Panc1 (cell line): ENCODE data around the gene KCNAB2. TPM values are rescaled to one million over a fixed set of nuclear protein-coding genes. Genes with fewer than 3 reads are reported as not detected.

ENCODE experiments used
- ATAC-seq: fragments of 200-7000 bp; cut with Tn5 transposase; 2 replicates; pipeline ENCODE4 v1.9.1; 2020; ENCODE audit warnings: mild to moderate bottlenecking, moderate library complexity
- BruUV-seq: library from RNA; stranded (reverse); fragments of 400-500 nt; replicated peaks from 2 replicates; lab custom pipeline; 2021; lab: Mats Ljungman, UMichigan
- CTCF ChIA-PET: fragments of 300-600 bp; sonication (Branson Sonifier 250); formaldehyde crosslinking; loops from one replicate; lab custom pipeline; 2022; ENCODE audit warnings: antibody characterized with exemption; lab: Charles Lee
- POLR2A ChIA-PET: fragments of 300-600 bp; sonication (Branson Sonifier 250); formaldehyde crosslinking; loops from one replicate; lab custom pipeline; 2022; ENCODE audit warnings: antibody characterized with exemption; lab: Charles Lee
- DNase-seq: peaks from one replicate; pipeline ENCODE4 v3.0.0-alpha.2; 2010; ENCODE audit warnings: low read depth, low spot score
- H3K27ac ChIP-seq: 2 replicates; pipeline ENCODE4 v1.5.1; 2011; ENCODE audit warnings: mild to moderate bottlenecking, low read length, inconsistent platforms
- H3K27me3 ChIP-seq: fragments of 200-500 bp; sonication (Bioruptor generic); 2 replicates; pipeline ENCODE4 v1.6.0; 2014; ENCODE audit warnings: low read length, inconsistent platforms; ENCODE audit not compliant: control insufficient read depth, insufficient read depth
- H3K36me3 ChIP-seq: fragments of 200-500 bp; sonication (Bioruptor generic); 2 replicates; pipeline ENCODE4 v1.5.1; 2014; ENCODE audit warnings: inconsistent platforms, mild to moderate bottlenecking, low read length, moderate library complexity; ENCODE audit not compliant: control insufficient read depth, insufficient read depth
- H3K4me1 ChIP-seq: 2 replicates; pipeline ENCODE4 v1.5.1; 2011; ENCODE audit warnings: inconsistent platforms, mild to moderate bottlenecking, low read length, moderate library complexity; ENCODE audit not compliant: control insufficient read depth, insufficient read depth
- H3K4me3 ChIP-seq, 2 experiments: 2 replicates each; pipeline ENCODE4 v1.5.1; 2011 to 2012; ENCODE audit warnings: low read depth in 2 of 2, low read length in 2 of 2, mild to moderate bottlenecking in 2 of 2, inconsistent platforms in 1 of 2, moderate library complexity in 1 of 2
- H3K9me3 ChIP-seq: fragments of 200-500 bp; sonication (Bioruptor generic); 2 replicates; pipeline ENCODE4 v1.5.1; 2014; ENCODE audit warnings: low read depth, mild to moderate bottlenecking, inconsistent platforms, low read length, moderate library complexity; ENCODE audit not compliant: control insufficient read depth, insufficient read depth
- CTCF ChIP-seq: fragments of 450-650 bp; IDR thresholded peaks from 2 replicates; pipeline ENCODE4 v1.5.1; 2017; ENCODE audit warnings: mild to moderate bottlenecking
- POLR2AphosphoS5 ChIP-seq: IDR thresholded peaks from 2 replicates; pipeline ENCODE4 v1.6.1; 2012; ENCODE audit warnings: mild to moderate bottlenecking, low read depth, low read length, moderate library complexity
- REST ChIP-seq, 2 experiments: IDR thresholded peaks; 2 replicates each; pipeline ENCODE4 v1.6.1; 2011 to 2012; ENCODE audit warnings: low read depth in 2 of 2, control low read depth in 1 of 2, low read length in 1 of 2, mild to moderate bottlenecking in 1 of 2, moderate library complexity in 1 of 2; ENCODE audit not compliant: insufficient read depth in 1 of 2
- SIN3A ChIP-seq: IDR thresholded peaks from 2 replicates; pipeline ENCODE4 v1.6.1; 2012; ENCODE audit warnings: low read depth, mild to moderate bottlenecking, low read length, moderate library complexity, borderline replicate concordance; ENCODE audit not compliant: insufficient read depth
- TCF7L2 ChIP-seq: IDR thresholded peaks from 2 replicates; pipeline ENCODE4 v1.6.1; 2011; ENCODE audit warnings: mild to moderate bottlenecking, low read depth, low read length, inconsistent platforms
- in situ Hi-C: cut with HindIII; loops from 2 replicates; pipeline ENCODE4 v1.10.0; 2016; ENCODE audit warnings: low sequenced_read_pairs, low pct_unique_long_range_greater_than_20kb
- intact Hi-C: fragments of 100-400 bp; cut with micrococcal nuclease; formaldehyde crosslinking; loops from one replicate; pipeline ENCODE4 v1.10.0; 2022; ENCODE audit not compliant: unreplicated experiment
- total RNA-seq: library from RNA; stranded (reverse); gene quantifications from one replicate; pipeline ENCODE4 v1.2.1, GENCODE V29; 2021; ENCODE audit not compliant: unreplicated experiment

KCNAB2 gene
- total RNA-seq, 1 experiment from 2014 or later: 27.6 TPM

- no peak overlapping the region for H3K4me3 ChIP-seq
- BruUV-seq: no TSS peak
- ChIA-PET POLR2A (no interaction called here), CTCF (interaction anchor here (1.2 kb wide), 1 partner anchor 9 kb away, joined by 5 read pairs; no protein-coding TSS in a partner anchor)
- no peaks in the 10 kb centered on the region for H3K9me3 ChIP-seq
- no peak for DNase-seq
- H3K4me1 ChIP-seq: peaks cover 12% of the 10 kb centered on the region
- in situ Hi-C loops: no loop called here
- TF ChIP-seq SIN3A: no peak
- TF ChIP-seq REST (IDR thresholded peaks at IDR 0.05; ENCODE audit: insufficient read depth in 1 of 2, low read depth in 2 of 2, low read length in 1 of 2): 0 out of 4 replicates have a peak, but pooled peaks of 1 of the 2 experiments have one; percentile 47
- TF ChIP-seq TCF7L2: no peak
- TF ChIP-seq CTCF: peak; percentile 86
- TF ChIP-seq POLR2AphosphoS5: no peak
- peak; percentile 73 for ATAC-seq
- H3K27ac ChIP-seq: no peak overlapping the region
- intact Hi-C loops: no loop called here
- H3K36me3 ChIP-seq: no peaks in the 10 kb centered on the region
- no peaks in the 10 kb centered on the region for H3K27me3 ChIP-seq
These were observed 4.1 kb upstream of the KCNAB2 start for GRCh38 chr1:6041432-6042062.

- no TSS peak for BruUV-seq
- TF ChIP-seq REST (IDR thresholded peaks at IDR 0.05; ENCODE audit: insufficient read depth in 1 of 2, low read depth in 2 of 2, low read length in 1 of 2) (no peak), POLR2AphosphoS5 (no peak), SIN3A (no peak), CTCF (no peak), TCF7L2 (no peak)
- DNase-seq (no peak), ATAC-seq (no peak)
- Histone ChIP-seq H3K4me3 (no peak overlapping the region), H3K36me3 (no peaks in the 10 kb centered on the region), H3K27me3 (no peaks in the 10 kb centered on the region), H3K9me3 (no peaks in the 10 kb centered on the region), H3K27ac (no peak overlapping the region), H3K4me1 (no peaks in the 10 kb centered on the region)
- CTCF ChIA-PET: interaction anchor here (0.5 kb wide), 1 partner anchor 9 kb away, joined by 3 read pairs; no protein-coding TSS in a partner anchor
- intact Hi-C loops (no loop called here), in situ Hi-C loops (no loop called here)
- POLR2A ChIA-PET: no interaction called here
These were observed 2.1 kb upstream of the KCNAB2 start for GRCh38 chr1:6043561-6043960.
